ENCODE results near the gene TAS2R20. TPM values are rescaled to one million over a fixed set of nuclear protein-coding genes. Genes with fewer than 3 reads are reported as not detected.

Gene TAS2R20
- total RNA-seq, 1 donor from 2014 or later = 5.0 TPM

DNA sequence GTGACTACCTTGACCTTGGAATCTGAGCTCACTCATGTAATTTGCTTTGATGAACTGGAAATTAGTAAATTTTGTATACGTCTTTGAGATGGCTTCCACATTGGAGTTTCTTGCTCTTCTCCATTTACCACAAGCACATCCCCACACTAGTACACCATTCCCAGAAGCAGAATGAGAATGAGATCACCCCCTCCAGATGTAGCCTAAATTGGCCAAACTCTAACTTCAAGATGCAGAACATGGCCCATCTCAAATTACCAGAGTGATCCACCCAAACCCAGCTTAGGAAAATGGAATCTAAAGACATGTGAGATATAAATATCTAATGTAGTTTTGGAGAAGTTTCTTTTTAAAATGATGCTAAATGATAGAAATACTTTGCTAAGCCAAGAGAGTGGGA lies 9.5 kb upstream of the TAS2R20 start:
- TF ChIP-seq, protein P1, sequence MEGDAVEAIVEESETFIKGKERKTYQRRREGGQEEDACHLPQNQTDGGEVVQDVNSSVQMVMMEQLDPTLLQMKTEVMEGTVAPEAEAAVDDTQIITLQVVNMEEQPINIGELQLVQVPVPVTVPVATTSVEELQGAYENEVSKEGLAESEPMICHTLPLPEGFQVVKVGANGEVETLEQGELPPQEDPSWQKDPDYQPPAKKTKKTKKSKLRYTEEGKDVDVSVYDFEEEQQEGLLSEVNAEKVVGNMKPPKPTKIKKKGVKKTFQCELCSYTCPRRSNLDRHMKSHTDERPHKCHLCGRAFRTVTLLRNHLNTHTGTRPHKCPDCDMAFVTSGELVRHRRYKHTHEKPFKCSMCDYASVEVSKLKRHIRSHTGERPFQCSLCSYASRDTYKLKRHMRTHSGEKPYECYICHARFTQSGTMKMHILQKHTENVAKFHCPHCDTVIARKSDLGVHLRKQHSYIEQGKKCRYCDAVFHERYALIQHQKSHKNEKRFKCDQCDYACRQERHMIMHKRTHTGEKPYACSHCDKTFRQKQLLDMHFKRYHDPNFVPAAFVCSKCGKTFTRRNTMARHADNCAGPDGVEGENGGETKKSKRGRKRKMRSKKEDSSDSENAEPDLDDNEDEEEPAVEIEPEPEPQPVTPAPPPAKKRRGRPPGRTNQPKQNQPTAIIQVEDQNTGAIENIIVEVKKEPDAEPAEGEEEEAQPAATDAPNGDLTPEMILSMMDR (IDR thresholded peaks at IDR 0.05; ENCODE audit: unreplicated experiment) = no peak
- Mint-ChIP-seq H3K27ac (no peak overlapping the region), H3K36me3 (peaks cover 8% of the 10 kb centered on the region), H3K9me3 (peaks cover 5% of the 10 kb centered on the region), H3K4me3 (no peak overlapping the region), H3K27me3 (ENCODE audit: low read depth) (no peaks in the 10 kb centered on the region), H3K4me1 (peaks cover 6% of the 10 kb centered on the region)
- no peak for DNase-seq (ENCODE audit: low spot score in 2 of 2, unreplicated experiment in 2 of 2)

DNA sequence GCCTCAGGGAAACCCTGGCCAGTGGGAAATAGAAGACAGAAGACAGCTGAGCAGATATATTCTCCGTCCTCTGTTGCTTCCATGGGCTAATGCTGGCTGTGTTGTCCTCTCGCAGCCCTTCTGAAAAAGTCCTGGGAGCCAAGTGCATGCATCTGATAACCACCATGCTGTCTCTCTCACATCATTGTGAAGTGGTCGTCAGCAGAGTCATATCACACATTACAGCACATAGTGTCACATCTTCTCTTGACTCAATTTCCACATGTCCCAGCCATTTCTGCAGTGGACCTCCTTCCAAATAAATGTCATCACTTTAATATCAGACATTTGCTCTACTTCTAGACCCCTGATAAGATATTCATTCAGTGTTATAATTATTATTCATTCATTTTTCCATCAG lies 3.8 kb downstream of the TAS2R20 start:
- Mint-ChIP-seq H3K36me3 (peaks cover 30% of the 10 kb centered on the region), H3K27me3 (ENCODE audit: low read depth) (no peaks in the 10 kb centered on the region), H3K9me3 (peaks cover 25% of the 10 kb centered on the region), H3K27ac (no peak overlapping the region), H3K4me1 (no peaks in the 10 kb centered on the region), H3K4me3 (no peak overlapping the region)
- no peak for DNase-seq (ENCODE audit: low spot score in 2 of 2, unreplicated experiment in 2 of 2)
- TF ChIP-seq, protein P1 (IDR thresholded peaks at IDR 0.05; ENCODE audit: unreplicated experiment) = no peak

DNA sequence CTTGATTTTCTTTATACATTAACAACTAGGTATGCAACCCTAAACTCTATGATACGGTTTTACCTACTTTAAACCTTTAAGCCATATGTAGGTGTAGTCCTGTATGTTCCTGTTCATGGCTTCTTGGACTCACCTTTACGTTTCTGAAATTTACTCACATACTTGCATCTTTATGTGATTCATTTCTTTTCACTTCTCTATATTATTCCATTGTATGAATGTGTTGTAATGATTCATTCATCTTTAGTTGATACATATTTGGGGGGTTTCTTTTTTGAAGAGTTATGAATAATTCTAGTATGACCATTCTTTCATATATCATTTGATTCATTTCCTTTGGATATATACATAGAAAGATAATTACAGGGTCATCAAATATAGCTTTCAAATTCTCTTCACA lies 9.0 kb downstream of the TAS2R20 start:
- H3K9me3 Mint-ChIP-seq = peaks cover 22% of the 10 kb centered on the region
- no peaks in the 10 kb centered on the region for H3K4me1 Mint-ChIP-seq
- TF ChIP-seq, protein P1 (IDR thresholded peaks at IDR 0.05; ENCODE audit: unreplicated experiment) = no peak
- no peak overlapping the region for H3K27ac Mint-ChIP-seq
- no peak overlapping the region for H3K4me3 Mint-ChIP-seq
- DNase-seq (ENCODE audit: low spot score in 2 of 2, unreplicated experiment in 2 of 2) = no peak
- peaks cover 22% of the 10 kb centered on the region for H3K36me3 Mint-ChIP-seq
- H3K27me3 Mint-ChIP-seq (ENCODE audit: low read depth) = no peaks in the 10 kb centered on the region

DNA sequence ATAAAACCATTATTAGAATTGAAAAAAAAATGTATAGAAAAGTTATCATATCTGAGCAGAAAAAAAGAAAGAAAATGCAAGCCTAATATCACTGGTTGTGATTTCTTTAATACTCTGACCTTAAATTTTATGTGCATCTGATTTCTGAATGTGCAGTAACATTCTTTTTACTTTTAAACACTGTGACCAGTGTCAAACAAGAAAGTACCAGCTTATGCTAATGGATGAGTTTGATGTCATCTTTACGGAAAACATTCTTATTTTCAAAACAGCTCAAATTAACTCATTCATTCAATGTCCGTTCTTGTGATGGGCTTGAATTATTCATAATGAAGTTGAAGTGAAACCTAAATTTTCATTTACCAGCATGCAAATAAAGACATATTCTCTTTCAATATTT lies 11.3 kb downstream of the TAS2R20 start, which contains the start of gene TAS2R50:
Gene TAS2R50, minus strand, starts transcription at position 101 of the 400 bp plus-strand sequence. Its CDS starts 52 bp downstream, at position 49.
- H3K9me3 Mint-ChIP-seq = peaks cover 19% of the 10 kb centered on the region
- DNase-seq (ENCODE audit: low spot score in 2 of 2, unreplicated experiment in 2 of 2) = no peak
- H3K27me3 Mint-ChIP-seq (ENCODE audit: low read depth) = no peaks in the 10 kb centered on the region
- H3K27ac Mint-ChIP-seq = no peak within 1 kb of the TSS
- H3K36me3 Mint-ChIP-seq = peaks cover 21% of the 10 kb centered on the region
- TF ChIP-seq, protein P1 (IDR thresholded peaks at IDR 0.05; ENCODE audit: unreplicated experiment) = no peak
- no peaks in the 10 kb centered on the region for H3K4me1 Mint-ChIP-seq
- no peak within 1 kb of the TSS for H3K4me3 Mint-ChIP-seq

DNA sequence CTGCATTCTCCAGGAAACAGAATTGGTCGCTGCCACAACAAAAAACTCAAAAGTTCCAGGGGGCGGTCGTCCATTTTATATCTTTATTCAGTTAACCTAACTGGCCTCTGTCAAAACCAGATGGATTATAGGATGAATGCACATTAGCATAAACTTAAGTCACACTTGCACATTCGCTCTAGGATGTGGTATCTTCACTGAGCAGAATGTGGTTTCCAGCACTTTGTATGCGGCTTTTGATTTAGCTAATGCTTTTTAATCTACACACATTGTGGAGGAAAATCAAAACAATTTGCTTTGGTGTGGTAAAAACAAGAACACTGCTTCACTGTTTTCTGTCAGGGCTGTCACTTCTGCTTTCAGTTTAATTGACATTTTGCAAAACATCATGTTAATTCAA lies 15.9 kb downstream of the TAS2R20 start:
- no peaks in the 10 kb centered on the region for H3K27me3 Mint-ChIP-seq (ENCODE audit: low read depth)
- DNase-seq (ENCODE audit: low spot score in 2 of 2, unreplicated experiment in 2 of 2) = no peak
- peaks cover 6% of the 10 kb centered on the region for H3K9me3 Mint-ChIP-seq
- no peaks in the 10 kb centered on the region for H3K4me1 Mint-ChIP-seq
- TF ChIP-seq, protein P1 (IDR thresholded peaks at IDR 0.05; ENCODE audit: unreplicated experiment) = no peak
- peaks cover 2% of the 10 kb centered on the region for H3K36me3 Mint-ChIP-seq
- no peak overlapping the region for H3K4me3 Mint-ChIP-seq
- H3K27ac Mint-ChIP-seq = no peak overlapping the region

DNA sequence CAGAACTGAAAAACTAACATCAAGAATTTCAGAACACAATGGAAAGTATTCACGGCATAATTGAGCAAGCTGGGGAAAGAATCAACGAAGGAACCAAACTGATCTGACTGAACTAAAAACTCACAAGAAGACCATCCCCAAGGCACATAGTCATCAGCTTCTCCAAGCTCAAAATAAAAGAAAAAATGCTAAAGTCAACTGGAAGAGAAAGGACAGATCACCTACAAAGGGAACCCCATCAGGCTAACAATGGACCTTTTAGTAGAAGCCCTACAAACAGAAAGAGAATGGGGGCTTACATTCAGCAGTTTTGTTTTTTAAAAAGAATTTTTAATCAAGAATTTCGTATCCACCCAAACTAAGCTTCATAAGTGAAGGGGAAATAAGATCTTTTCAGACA lies 23.1 kb downstream of the TAS2R20 start:
- H3K36me3 Mint-ChIP-seq = no peaks in the 10 kb centered on the region
- no peak for DNase-seq (ENCODE audit: low spot score in 2 of 2, unreplicated experiment in 2 of 2)
- no peaks in the 10 kb centered on the region for H3K4me1 Mint-ChIP-seq
- no peaks in the 10 kb centered on the region for H3K27me3 Mint-ChIP-seq (ENCODE audit: low read depth)
- TF ChIP-seq, protein P1 (IDR thresholded peaks at IDR 0.05; ENCODE audit: unreplicated experiment) = no peak
- no peak overlapping the region for H3K4me3 Mint-ChIP-seq
- no peak overlapping the region for H3K27ac Mint-ChIP-seq
- peaks cover 22% of the 10 kb centered on the region for H3K9me3 Mint-ChIP-seq

All from mesothelial cell of epicardium (in vitro differentiated cells).